Measurements from ENCODE around the gene DUS2. TPM values are rescaled to one million over a fixed set of nuclear protein-coding genes. Genes with fewer than 3 reads are reported as not detected.

DUS2 gene
- total and polyA plus RNA-seq, 4 donors = 13.3 to 17.2 (median 15.3) TPM

DNA sequence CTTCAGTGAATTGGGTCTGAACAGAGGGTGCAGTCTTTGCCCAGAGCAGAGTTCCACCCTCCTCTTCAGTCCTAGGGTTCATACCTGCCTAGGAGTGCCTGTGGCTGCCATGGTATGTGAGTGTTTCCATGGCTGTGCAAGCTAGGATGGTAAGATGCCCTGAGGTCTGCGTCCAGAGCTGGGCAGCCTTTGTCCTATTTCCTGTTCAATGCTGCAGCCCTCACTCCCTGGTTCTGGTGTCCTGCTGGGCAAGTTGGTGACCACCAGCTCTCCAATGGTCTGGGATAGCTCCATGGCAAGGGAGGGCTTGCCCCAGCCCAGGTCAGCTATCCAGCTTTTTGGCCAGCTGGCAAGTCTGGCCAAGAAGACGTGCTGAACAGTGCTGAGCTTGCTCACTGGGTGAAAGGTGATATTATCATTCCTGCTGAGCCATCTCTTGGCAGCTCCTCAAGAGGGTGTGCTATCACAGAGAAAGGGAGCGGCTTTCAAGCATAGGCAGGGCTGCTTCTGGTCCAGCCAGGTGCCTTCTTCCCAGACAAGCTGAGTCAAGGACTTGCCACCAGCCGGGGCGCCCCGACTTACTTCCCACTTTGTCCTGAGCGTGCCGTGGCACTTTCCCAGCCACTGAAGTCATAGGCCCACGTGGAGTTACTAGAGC is 49.1 kb downstream of the DUS2 start:
- no peaks in the 10 kb centered on the region for H3K9me3 ChIP-seq (ENCODE audit: control insufficient read depth, insufficient read depth, low read length)
- H3K4me1 ChIP-seq (ENCODE audit: control insufficient read depth, insufficient read depth, low read length) = no peaks in the 10 kb centered on the region
- peak in 1 of 6 donors; percentile 63 for DNase-seq (ENCODE audit: low read depth in 4 of 6, low spot score in 6 of 6)
- no peaks in the 10 kb centered on the region for H3K27me3 ChIP-seq (ENCODE audit: control insufficient read depth, insufficient read depth, low read length)
- no peak overlapping the region for H3K27ac ChIP-seq (ENCODE audit: low read depth, low read length)
- peaks cover 81% of the 10 kb centered on the region for H3K36me3 ChIP-seq (ENCODE audit: control insufficient read depth, insufficient read depth, low read length)
- 89% methylated on average over 6 of the region's 9 CpGs for WGBS (ENCODE audit: insufficient coverage)
- no peak overlapping the region for H3K4me3 ChIP-seq (ENCODE audit: low read depth, low read length)

GRCh38 chr16:68073902-68074760 is 51.0 kb downstream of the DUS2 start:
- Histone ChIP-seq H3K27ac (ENCODE audit: low read depth, low read length) (no peak overlapping the region), H3K4me3 (ENCODE audit: low read depth, low read length) (no peak overlapping the region), H3K4me1 (ENCODE audit: control insufficient read depth, insufficient read depth, low read length) (no peaks in the 10 kb centered on the region), H3K27me3 (ENCODE audit: control insufficient read depth, insufficient read depth, low read length) (no peaks in the 10 kb centered on the region), H3K36me3 (ENCODE audit: control insufficient read depth, insufficient read depth, low read length) (peaks cover 96% of the 10 kb centered on the region), H3K9me3 (ENCODE audit: control insufficient read depth, insufficient read depth, low read length) (no peaks in the 10 kb centered on the region)
- 96% methylated on average over 9 of the region's 9 CpGs for WGBS (ENCODE audit: insufficient coverage)
- no peak for DNase-seq (ENCODE audit: low read depth in 4 of 6, low spot score in 6 of 6)

DNA sequence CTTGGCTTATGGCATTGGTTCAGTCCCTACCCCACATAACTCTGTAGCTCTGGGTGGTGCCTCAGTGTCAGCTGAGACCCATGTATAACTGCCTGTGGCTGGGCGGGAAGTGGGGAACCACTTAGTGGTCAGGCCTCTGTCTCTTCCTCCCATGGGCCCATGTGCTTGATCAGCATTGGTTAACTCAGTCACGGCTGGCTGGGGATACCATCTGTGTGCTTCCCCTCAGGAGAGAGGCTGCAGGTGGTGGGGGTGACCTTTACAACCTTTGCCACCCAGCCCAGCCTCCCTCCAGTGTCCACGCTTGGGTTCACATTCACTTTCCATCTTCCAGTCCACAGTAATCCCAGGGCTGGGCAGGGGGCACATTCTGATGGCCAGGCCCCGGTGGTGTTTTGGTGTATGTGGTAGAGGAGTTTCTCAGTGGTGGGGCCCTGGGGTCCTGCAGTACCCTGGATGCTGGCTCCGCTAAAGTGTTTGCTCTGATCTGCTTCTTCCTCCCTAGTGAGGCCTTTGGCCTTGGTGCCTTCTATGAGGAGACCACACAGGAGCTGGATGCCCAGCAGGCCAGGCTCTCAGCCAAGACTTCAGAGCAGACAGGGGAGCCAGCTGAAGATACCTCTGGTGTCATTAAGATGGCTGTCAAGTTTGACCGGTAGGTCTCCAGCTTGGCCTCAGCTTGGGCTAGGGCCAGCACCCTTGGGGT is 51.9 kb downstream of the DUS2 start:
- H3K36me3 ChIP-seq (ENCODE audit: control insufficient read depth, insufficient read depth, low read length) = peaks cover 96% of the 10 kb centered on the region
- peaks cover 6% of the 10 kb centered on the region for H3K4me1 ChIP-seq (ENCODE audit: control insufficient read depth, insufficient read depth, low read length)
- WGBS (ENCODE audit: insufficient coverage) = 83% methylated on average over 5 of the region's 6 CpGs

GRCh38 chr16:68075980-68076379 is 52.9 kb downstream of the DUS2 start:
- no peaks in the 10 kb centered on the region for H3K9me3 ChIP-seq (ENCODE audit: control insufficient read depth, insufficient read depth, low read length)
- H3K27ac ChIP-seq (ENCODE audit: low read depth, low read length) = no peak overlapping the region
- H3K4me3 ChIP-seq (ENCODE audit: low read depth, low read length) = no peak overlapping the region
- no peaks in the 10 kb centered on the region for H3K27me3 ChIP-seq (ENCODE audit: control insufficient read depth, insufficient read depth, low read length)
- H3K36me3 ChIP-seq (ENCODE audit: control insufficient read depth, insufficient read depth, low read length) = peaks cover 92% of the 10 kb centered on the region
- peaks cover 13% of the 10 kb centered on the region for H3K4me1 ChIP-seq (ENCODE audit: control insufficient read depth, insufficient read depth, low read length)
- no peak for DNase-seq (ENCODE audit: low read depth in 4 of 6, low spot score in 6 of 6)
- WGBS (ENCODE audit: insufficient coverage) = 96% methylated on average over 3 of the region's 3 CpGs

More for the DNA sequence above, 51.9 kb downstream of the DUS2 start:
- DNase-seq (ENCODE audit: low read depth in 4 of 6, low spot score in 6 of 6) = no peak
- no peak overlapping the region for H3K27ac ChIP-seq (ENCODE audit: low read depth, low read length)
- no peaks in the 10 kb centered on the region for H3K27me3 ChIP-seq (ENCODE audit: control insufficient read depth, insufficient read depth, low read length)
- no peak overlapping the region for H3K4me3 ChIP-seq (ENCODE audit: low read depth, low read length)
- H3K9me3 ChIP-seq (ENCODE audit: control insufficient read depth, insufficient read depth, low read length) = no peaks in the 10 kb centered on the region

- H3K27ac ChIP-seq (ENCODE audit: low read depth, low read length) = no peak overlapping the region
- peaks cover 13% of the 10 kb centered on the region for H3K4me1 ChIP-seq (ENCODE audit: control insufficient read depth, insufficient read depth, low read length)
Observed at GRCh38 chr16:68076560-68076959, 53.5 kb downstream of the DUS2 start.

GRCh38 chr16:68077866-68078700 is 55.0 kb downstream of the DUS2 start:
- peaks cover 14% of the 10 kb centered on the region for H3K4me1 ChIP-seq (ENCODE audit: control insufficient read depth, insufficient read depth, low read length)
- H3K27me3 ChIP-seq (ENCODE audit: control insufficient read depth, insufficient read depth, low read length) = no peaks in the 10 kb centered on the region
- DNase-seq (ENCODE audit: low read depth in 4 of 6, low spot score in 6 of 6) = no peak
- WGBS (ENCODE audit: insufficient coverage) = 100% methylated on average over 3 of the region's 7 CpGs
- no peak overlapping the region for H3K27ac ChIP-seq (ENCODE audit: low read depth, low read length)
- H3K9me3 ChIP-seq (ENCODE audit: control insufficient read depth, insufficient read depth, low read length) = no peaks in the 10 kb centered on the region
- peaks cover 72% of the 10 kb centered on the region for H3K36me3 ChIP-seq (ENCODE audit: control insufficient read depth, insufficient read depth, low read length)
- no peak overlapping the region for H3K4me3 ChIP-seq (ENCODE audit: low read depth, low read length)

More at GRCh38 chr16:68076560-68076959, 53.5 kb downstream of the DUS2 start:
- Histone ChIP-seq H3K9me3 (ENCODE audit: control insufficient read depth, insufficient read depth, low read length) (no peaks in the 10 kb centered on the region), H3K36me3 (ENCODE audit: control insufficient read depth, insufficient read depth, low read length) (peaks cover 87% of the 10 kb centered on the region), H3K4me3 (ENCODE audit: low read depth, low read length) (no peak overlapping the region), H3K27me3 (ENCODE audit: control insufficient read depth, insufficient read depth, low read length) (no peaks in the 10 kb centered on the region)
- WGBS (ENCODE audit: insufficient coverage) = 80% methylated on average over 1 of the region's 3 CpGs
- no peak for DNase-seq (ENCODE audit: low read depth in 4 of 6, low spot score in 6 of 6)

DNA sequence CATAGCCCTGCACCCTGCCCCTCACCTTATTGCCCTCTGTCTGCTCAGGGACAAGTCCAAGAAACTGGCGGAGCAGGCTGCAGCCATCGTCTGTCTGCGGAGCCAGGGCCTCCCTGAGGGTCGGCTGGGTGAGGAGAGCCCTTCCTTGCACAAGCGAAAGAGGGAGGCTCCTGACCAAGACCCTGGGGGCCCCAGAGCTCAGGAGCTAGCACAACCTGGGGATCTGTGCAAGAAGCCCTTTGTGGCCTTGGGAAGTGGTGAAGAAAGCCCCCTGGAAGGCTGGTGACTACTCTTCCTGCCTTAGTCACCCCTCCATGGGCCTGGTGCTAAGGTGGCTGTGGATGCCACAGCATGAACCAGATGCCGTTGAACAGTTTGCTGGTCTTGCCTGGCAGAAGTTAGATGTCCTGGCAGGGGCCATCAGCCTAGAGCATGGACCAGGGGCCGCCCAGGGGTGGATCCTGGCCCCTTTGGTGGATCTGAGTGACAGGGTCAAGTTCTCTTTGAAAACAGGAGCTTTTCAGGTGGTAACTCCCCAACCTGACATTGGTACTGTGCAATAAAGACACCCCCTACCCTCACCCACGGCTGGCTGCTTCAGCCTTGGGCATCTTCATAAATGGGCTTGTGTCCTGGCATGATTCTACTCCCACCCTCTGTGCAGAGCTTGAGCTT is 55.8 kb downstream of the DUS2 start:
- Histone ChIP-seq H3K36me3 (ENCODE audit: control insufficient read depth, insufficient read depth, low read length) (peaks cover 64% of the 10 kb centered on the region), H3K27me3 (ENCODE audit: control insufficient read depth, insufficient read depth, low read length) (no peaks in the 10 kb centered on the region), H3K4me3 (ENCODE audit: low read depth, low read length) (no peak overlapping the region), H3K4me1 (ENCODE audit: control insufficient read depth, insufficient read depth, low read length) (peaks cover 22% of the 10 kb centered on the region), H3K9me3 (ENCODE audit: control insufficient read depth, insufficient read depth, low read length) (no peaks in the 10 kb centered on the region), H3K27ac (ENCODE audit: low read depth, low read length) (no peak overlapping the region)
- 92% methylated on average over 7 of the region's 8 CpGs for WGBS (ENCODE audit: insufficient coverage)
- DNase-seq (ENCODE audit: low read depth in 4 of 6, low spot score in 6 of 6) = no peak

DNA sequence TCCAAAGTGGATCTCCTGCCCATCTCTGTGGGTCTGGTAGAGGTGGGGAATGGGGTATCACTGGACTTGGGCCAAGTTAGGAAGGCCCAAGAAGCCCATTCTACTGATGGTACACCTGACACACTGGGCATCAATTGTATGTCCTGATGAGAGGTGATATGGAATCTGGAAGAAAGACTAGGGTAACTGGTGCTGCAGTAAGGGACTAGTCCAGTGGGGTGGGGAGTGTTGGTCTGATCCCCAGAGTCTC is 56.2 kb downstream of the DUS2 start:
- Histone ChIP-seq H3K4me3 (ENCODE audit: low read depth, low read length) (no peak overlapping the region), H3K27ac (ENCODE audit: low read depth, low read length) (no peak overlapping the region), H3K9me3 (ENCODE audit: control insufficient read depth, insufficient read depth, low read length) (no peaks in the 10 kb centered on the region), H3K36me3 (ENCODE audit: control insufficient read depth, insufficient read depth, low read length) (peaks cover 59% of the 10 kb centered on the region), H3K27me3 (ENCODE audit: control insufficient read depth, insufficient read depth, low read length) (no peaks in the 10 kb centered on the region), H3K4me1 (ENCODE audit: control insufficient read depth, insufficient read depth, low read length) (peaks cover 26% of the 10 kb centered on the region)
- DNase-seq (ENCODE audit: low read depth in 4 of 6, low spot score in 6 of 6) = no peak
